Keratinocyte (primary cell): Measurements from ENCODE around the gene IRF9. TPM values are rescaled to one million over a fixed set of nuclear protein-coding genes. Genes with fewer than 3 reads are reported as not detected.

Experiments used
- DNase-seq: peaks from one replicate; pipeline ENCODE4 v3.0.0-alpha.2; 2011; ENCODE audit warnings: low read depth, missing footprints, low spot score
- FAIRE-seq: peaks from 2 replicates; lab custom pipeline; 2011; peaks lifted over from hg19 to GRCh38; lab: Jason Lieb, UNC
- H2AFZ ChIP-seq: 2 replicates; pipeline ENCODE4 v1.6.0; 2012; ENCODE audit warnings: low read length, control low read depth, inconsistent platforms; ENCODE audit not compliant: control insufficient read depth
- H3K27ac ChIP-seq: 2 replicates; pipeline ENCODE4 v1.5.1; 2011; ENCODE audit warnings: low read length; ENCODE audit not compliant: control insufficient read depth, insufficient read depth
- H3K27me3 ChIP-seq: 3 replicates; pipeline ENCODE4 v1.6.0; 2011; ENCODE audit warnings: low read length; ENCODE audit not compliant: control insufficient read depth, insufficient read depth; ENCODE audit errors: extremely low read depth
- H3K36me3 ChIP-seq, 2 experiments: 2 replicates in 1 of 2; 3 replicates in 1 of 2; pipeline ENCODE4 v1.5.1; 2011; ENCODE audit warnings: low read length in 2 of 2, mild to moderate bottlenecking in 1 of 2; ENCODE audit not compliant: control insufficient read depth in 2 of 2, insufficient read depth in 2 of 2; ENCODE audit errors: extremely low read depth in 1 of 2
- H3K4me1 ChIP-seq: 3 replicates; pipeline ENCODE4 v1.5.1; 2011; ENCODE audit warnings: low read length; ENCODE audit not compliant: control insufficient read depth, insufficient read depth; ENCODE audit errors: extremely low read depth
- H3K4me2 ChIP-seq: 3 replicates; pipeline ENCODE4 v1.6.0; 2011; ENCODE audit warnings: low read depth, low read length; ENCODE audit not compliant: control insufficient read depth, insufficient read depth; ENCODE audit errors: extremely low read depth
- H3K4me3 ChIP-seq, 3 experiments: fragments of 200-600 bp in 1 of 3; sonication (generic) in 1 of 3; 2 replicates in 2 of 3; 3 replicates in 1 of 3; pipeline ENCODE4 v1.5.1; 2011 to 2016; ENCODE audit warnings: low read length in 3 of 3, mild to moderate bottlenecking in 3 of 3, control low read depth in 2 of 3, inconsistent platforms in 1 of 3, low read depth in 1 of 3, mixed read lengths in 1 of 3, mixed run types in 1 of 3, moderate library complexity in 1 of 3; ENCODE audit not compliant: control insufficient read depth in 2 of 3, insufficient read depth in 2 of 3; ENCODE audit errors: extremely low read depth in 1 of 3
- H3K79me2 ChIP-seq: 2 replicates; pipeline ENCODE4 v1.6.0; 2012; ENCODE audit warnings: low read length; ENCODE audit not compliant: control insufficient read depth, insufficient read depth
- H3K9ac ChIP-seq: 3 replicates; pipeline ENCODE4 v1.6.0; 2011; ENCODE audit warnings: low read length; ENCODE audit not compliant: control insufficient read depth, insufficient read depth; ENCODE audit errors: extremely low read depth
- H3K9me1 ChIP-seq: 3 replicates; pipeline ENCODE4 v1.6.0; 2011; ENCODE audit warnings: low read length; ENCODE audit not compliant: control insufficient read depth, insufficient read depth; ENCODE audit errors: extremely low read depth
- H3K9me3 ChIP-seq: 2 replicates; pipeline ENCODE4 v1.5.1; 2012; ENCODE audit warnings: low read depth, low read length; ENCODE audit not compliant: control insufficient read depth
- H4K20me1 ChIP-seq: 3 replicates; pipeline ENCODE4 v1.6.0; 2011; ENCODE audit warnings: low read length; ENCODE audit not compliant: control insufficient read depth, insufficient read depth; ENCODE audit errors: extremely low read depth
- CTCF ChIP-seq, 3 experiments: IDR thresholded peaks in 1 of 3; conservative IDR thresholded peaks in 1 of 3; optimal IDR thresholded peaks in 1 of 3; 2 replicates in 2 of 3; 3 replicates in 1 of 3; pipeline versions ENCODE3 to v1.5.1; 2011; ENCODE audit warnings: low read length in 3 of 3, mild to moderate bottlenecking in 3 of 3, moderate library complexity in 2 of 3, control low read depth in 1 of 3, inconsistent platforms in 1 of 3; ENCODE audit not compliant: insufficient read depth in 2 of 3; ENCODE audit errors: extremely low read depth in 1 of 3
- EZH2 ChIP-seq: IDR thresholded peaks from one replicate; pipeline ENCODE4 v1.6.1; 2012; ENCODE audit warnings: inconsistent platforms, mild to moderate bottlenecking, low read length, moderate library complexity
- dilution Hi-C: fragments of 300-500 bp; cut with MboI; formaldehyde crosslinking; loops from one replicate; pipeline ENCODE4 v1.7.0; 2020; ENCODE audit warnings: low sequenced_read_pairs; ENCODE audit not compliant: extremely low pct_ligation_motif_present
- polyA plus RNA-seq, 5 experiments: library from polyadenylated mRNA; depleted of rRNA in 3 of 5; stranded (reverse) in 3 of 5; stranded (forward) in 1 of 5; unstranded in 1 of 5; fragments of >200 nt; gene quantifications; 1 replicate in 1 of 5; 2 replicates in 3 of 5; 3 replicates in 1 of 5; pipeline versions ENCODE4 v1.2.1 to v1.2.3, GENCODE V29; 2011 to 2012; ENCODE audit warnings: missing spikeins in 2 of 5, low read depth in 1 of 5, low replicate concordance in 1 of 5

Gene IRF9
- polyA plus RNA-seq, 1 donor (not counting 4 experiments of a cell fraction or from before 2014, with no cell fraction given): 117 TPM

GRCh38 chr14:24145219-24145618 is 15.8 kb upstream of the IRF9 start:
- no peaks in the 10 kb centered on the region for H4K20me1 ChIP-seq
- H3K27me3 ChIP-seq: no peaks in the 10 kb centered on the region
- H3K9me1 ChIP-seq: peaks cover 2% of the 10 kb centered on the region
- peaks cover 27% of the 10 kb centered on the region for H3K4me1 ChIP-seq
- peaks cover 59% of the 10 kb centered on the region for H3K79me2 ChIP-seq
- H3K36me3 ChIP-seq: peaks cover 17 to 29% of the 10 kb centered on the region in 2 experiments
- DNase-seq (no peak), FAIRE-seq (no peak)
- no peak overlapping the region for H2AFZ ChIP-seq
- peak overlapping the region; percentile 88 for H3K9ac ChIP-seq
- TF ChIP-seq CTCF (optimal IDR thresholded peaks at IDR 0.05 in 1 of 3, IDR thresholded peaks at IDR 0.05 in 1 of 3, conservative IDR thresholded peaks at IDR 0.05 in 1 of 3; ENCODE audit: extremely low read depth in 1 of 3, insufficient read depth in 2 of 3, low read length in 3 of 3): no peak
- TF ChIP-seq EZH2: no peak
- no peaks in the 10 kb centered on the region for H3K9me3 ChIP-seq
- H3K4me2 ChIP-seq: peak overlapping the region; percentile 93
- peak overlapping the region; percentile 85 for H3K27ac ChIP-seq
- dilution Hi-C loops: no loop called here
- peak overlapping the region in 2 of 3 experiments; percentile 79 to 97 for H3K4me3 ChIP-seq

GRCh38 chr14:24145690-24146452 is 15.2 kb upstream of the IRF9 start:
- no peak for DNase-seq
- no peak for FAIRE-seq
- H3K9ac ChIP-seq: peak overlapping the region; percentile 88
- peaks cover 27% of the 10 kb centered on the region for H3K4me1 ChIP-seq
- H3K79me2 ChIP-seq: peaks cover 59% of the 10 kb centered on the region
- no peaks in the 10 kb centered on the region for H3K9me3 ChIP-seq
- dilution Hi-C loops: no loop called here
- peak overlapping the region; percentile 85 for H3K27ac ChIP-seq
- H2AFZ ChIP-seq: peak overlapping the region; percentile 72
- peak overlapping the region; percentile 79 to 97 (median 82) for H3K4me3 ChIP-seq
- TF ChIP-seq EZH2: no peak
- no peak for TF ChIP-seq CTCF (optimal IDR thresholded peaks at IDR 0.05 in 1 of 3, IDR thresholded peaks at IDR 0.05 in 1 of 3, conservative IDR thresholded peaks at IDR 0.05 in 1 of 3; ENCODE audit: extremely low read depth in 1 of 3, insufficient read depth in 2 of 3, low read length in 3 of 3)
- peak overlapping the region; percentile 93 for H3K4me2 ChIP-seq
- peaks cover 22 to 35% of the 10 kb centered on the region in 2 experiments for H3K36me3 ChIP-seq
- no peaks in the 10 kb centered on the region for H4K20me1 ChIP-seq
- H3K9me1 ChIP-seq: peaks cover 2% of the 10 kb centered on the region
- no peaks in the 10 kb centered on the region for H3K27me3 ChIP-seq
